GM08714 (cell line): Measurements from ENCODE around the gene S100A16.

Experiments
- H3K4me3 ChIP-seq: fragments of 200-500 bp; sonication (Bioruptor generic); 2 replicates; pipeline ENCODE4 v1.5.1; 2014; ENCODE audit warnings: mild to moderate bottlenecking, low read length, inconsistent platforms
- ZNF274 ChIP-seq: IDR thresholded peaks from 2 replicates; pipeline ENCODE4 v1.6.1; 2012; ENCODE audit warnings: mild to moderate bottlenecking, low read depth, low read length

S100A16 gene

GRCh38 chr1:153560771-153561465 lies 52.0 kb downstream of the S100A16 start:
- H3K4me3 ChIP-seq, result no peak overlapping the region
- no peak for TF ChIP-seq ZNF274

- no peak overlapping the region for H3K4me3 ChIP-seq
- TF ChIP-seq ZNF274, result no peak
Observed at GRCh38 chr1:153560241-153560640, 52.7 kb downstream of the S100A16 start.

- TF ChIP-seq ZNF274, result no peak
- H3K4me3 ChIP-seq, result no peak overlapping the region
Observed at GRCh38 chr1:153557877-153558276, 55.1 kb downstream of the S100A16 start.
